NCI-H2171 (cell line): Measurements from ENCODE around the gene LCE1A.

ENCODE experiments used
- DNase-seq: peaks from one replicate; lab custom pipeline; 2025; lab: John Stamatoyannopoulos, UW

Gene LCE1A, protein sequence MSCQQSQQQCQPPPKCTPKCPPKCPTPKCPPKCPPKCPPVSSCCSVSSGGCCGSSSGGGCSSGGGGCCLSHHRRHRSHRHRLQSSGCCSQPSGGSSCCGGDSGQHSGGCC

GRCh38 chr1:152827173-152827572, at the start of gene LCE1A:
Gene LCE1A (plus strand): TSS chr1:152827473. CDS start chr1:152827473, 0 bp downstream.
- no peak for DNase-seq

DNA sequence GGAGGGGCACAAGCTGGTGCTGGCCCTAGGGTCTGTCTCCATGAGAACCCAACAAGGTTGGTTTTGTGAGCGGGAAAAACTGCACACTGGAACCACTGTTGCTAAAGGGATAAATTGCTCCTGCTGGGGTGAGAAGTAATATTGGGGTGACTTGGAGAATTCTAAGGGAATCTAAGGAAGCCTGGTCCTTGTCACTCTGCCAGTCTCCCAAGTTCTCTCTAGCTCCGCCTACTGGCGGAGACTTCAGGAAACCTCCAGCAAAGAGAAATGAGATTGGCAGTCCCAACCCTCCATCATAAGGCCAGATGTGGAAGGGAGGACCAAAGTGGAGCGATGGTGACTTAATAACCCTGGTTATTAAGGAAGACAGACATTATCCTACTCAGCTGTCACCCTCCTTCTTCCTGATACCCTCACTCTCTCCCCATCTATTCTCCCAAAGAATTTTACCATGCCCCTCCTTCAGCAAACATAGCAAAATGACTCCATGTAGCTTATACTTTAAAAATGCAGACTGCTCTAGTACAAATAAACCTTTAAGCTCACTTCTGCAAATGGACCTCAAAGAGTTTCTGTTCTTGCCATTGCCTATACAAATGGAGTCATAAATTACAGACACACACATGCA, 49.6 kb upstream of the LCE1A start:
- DNase-seq, result peak; percentile 13

DNA sequence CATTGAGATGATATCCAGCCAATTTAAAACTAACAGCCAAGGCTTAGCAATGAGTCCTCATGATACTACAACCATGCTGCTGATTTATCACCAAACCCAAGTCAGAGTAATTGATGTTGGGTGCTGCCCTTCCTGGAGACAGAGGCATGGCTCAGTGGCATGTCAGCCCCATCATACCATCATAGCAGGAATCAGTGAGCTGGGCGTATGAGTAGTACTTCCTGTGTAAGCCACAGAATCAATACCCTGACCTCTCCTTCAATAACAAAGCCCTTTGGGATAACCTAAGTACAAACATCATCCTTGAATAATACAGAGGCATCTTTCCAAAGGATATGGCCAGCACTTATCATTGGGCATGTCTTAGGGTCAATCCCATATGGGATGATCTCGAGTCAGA, 44.2 kb upstream of the LCE1A start:
- no peak for DNase-seq

- no peak for DNase-seq
Observed at GRCh38 chr1:152786077-152786476, 41.2 kb upstream of the LCE1A start, which contains the start of gene LCE1E. Gene LCE1E (plus strand): TSS chr1:152786257. CDS start chr1:152787300, 1,043 bp downstream.

DNA sequence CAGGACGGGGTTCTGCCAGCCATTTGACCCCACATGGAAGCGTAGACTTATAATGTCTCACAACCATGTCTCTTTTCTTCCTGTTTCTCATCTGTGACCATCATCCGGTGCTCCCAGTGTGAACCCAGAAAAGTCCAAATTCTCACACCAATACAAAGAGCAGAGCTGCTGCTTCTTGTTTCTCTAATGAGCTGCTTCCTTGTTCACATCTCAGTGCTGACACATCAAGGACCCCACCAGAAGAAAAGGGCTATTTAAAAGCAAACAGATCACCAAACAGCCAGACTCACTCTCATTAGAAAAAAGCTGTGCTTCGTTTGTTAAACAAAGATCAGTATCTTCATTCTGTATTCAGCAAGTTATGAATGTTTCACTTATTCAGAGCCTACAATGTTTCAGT, 31.6 kb upstream of the LCE1A start:
- no peak for DNase-seq

- no peak for DNase-seq
Observed at GRCh38 chr1:152796421-152796820, 30.9 kb upstream of the LCE1A start, which contains the start of gene LCE1D. Gene LCE1D (plus strand): TSS chr1:152796721. CDS start chr1:152797795, 1,074 bp downstream.

GRCh38 chr1:152801333-152801732, 25.9 kb upstream of the LCE1A start:
- DNase-seq, result no peak

DNA sequence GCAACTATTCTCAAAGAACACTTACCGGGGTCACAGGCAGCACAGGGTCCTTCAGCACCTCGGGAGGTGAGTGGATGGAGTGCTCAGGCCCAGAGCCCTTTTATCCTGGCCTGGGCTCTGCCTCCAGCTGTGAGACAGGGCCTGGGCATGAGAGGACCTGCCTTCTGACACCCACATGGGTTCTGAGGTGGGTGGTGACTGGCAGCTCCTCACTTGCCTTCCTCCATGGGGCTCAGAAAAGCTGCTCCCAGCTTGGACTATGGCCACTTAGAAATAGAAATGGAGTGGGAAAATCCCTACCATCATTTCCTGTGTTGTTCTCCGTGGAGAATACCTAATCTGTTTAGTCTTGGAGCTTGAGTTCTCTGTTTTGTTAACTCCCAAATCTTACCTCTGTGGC, 20.7 kb upstream of the LCE1A start, which contains the start of gene LCE1C:
Gene LCE1C (minus strand): TSS at position 76 of the 400 bp plus-strand sequence. CDS start 1,173 bp downstream, outside the sequence.
- no peak for DNase-seq

GRCh38 chr1:152811050-152811449, 16.2 kb upstream of the LCE1A start:
- DNase-seq, result no peak

GRCh38 chr1:152811671-152812070, 15.6 kb upstream of the LCE1A start, which contains the start of gene LCE1B:
Gene LCE1B (plus strand): TSS chr1:152811971. CDS start chr1:152812447, 476 bp downstream.
- no peak for DNase-seq

GRCh38 chr1:152817309-152817708, 10.0 kb upstream of the LCE1A start:
- no peak for DNase-seq

- no peak for DNase-seq
Observed at GRCh38 chr1:152823294-152823693, 4.0 kb upstream of the LCE1A start.

DNA sequence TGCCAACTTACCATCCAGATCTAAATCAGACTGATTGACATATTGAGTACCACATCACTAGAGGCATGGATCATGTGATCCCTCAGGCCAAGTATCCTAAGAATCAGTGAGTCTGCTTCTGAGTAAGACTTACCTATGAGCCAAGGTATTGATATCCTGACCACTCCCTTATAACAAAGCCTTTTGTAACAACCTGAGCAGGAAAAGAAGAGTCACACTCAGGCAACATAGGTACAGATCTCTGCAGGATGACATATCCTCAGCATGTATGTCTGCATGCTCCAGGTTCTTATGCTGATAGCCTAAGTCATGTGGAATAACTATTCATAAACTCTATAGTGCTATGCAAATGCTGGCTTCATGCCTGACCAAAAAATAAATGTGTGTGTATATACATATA, 2.3 kb upstream of the LCE1A start:
- no peak for DNase-seq

- DNase-seq, result no peak
Observed at GRCh38 chr1:152836870-152837269, 9.6 kb downstream of the LCE1A start.

GRCh38 chr1:152842556-152842955, 15.3 kb downstream of the LCE1A start, which contains the start of gene LCE6A:
Gene LCE6A (plus strand): TSS chr1:152842856. CDS start chr1:152843521, 665 bp downstream.
- DNase-seq, result no peak

GRCh38 chr1:152855661-152856060, 28.4 kb downstream of the LCE1A start:
- DNase-seq, result no peak

GRCh38 chr1:152858062-152858461, 30.8 kb downstream of the LCE1A start:
- DNase-seq, result no peak

GRCh38 chr1:152859696-152860095, 32.4 kb downstream of the LCE1A start, which contains the start of gene LCE7A:
Gene LCE7A (plus strand): TSS chr1:152859996. CDS start chr1:152860698, 702 bp downstream.
- DNase-seq, result no peak

- no peak for DNase-seq
Observed at GRCh38 chr1:152860129-152860528, 32.9 kb downstream of the LCE1A start.

DNA sequence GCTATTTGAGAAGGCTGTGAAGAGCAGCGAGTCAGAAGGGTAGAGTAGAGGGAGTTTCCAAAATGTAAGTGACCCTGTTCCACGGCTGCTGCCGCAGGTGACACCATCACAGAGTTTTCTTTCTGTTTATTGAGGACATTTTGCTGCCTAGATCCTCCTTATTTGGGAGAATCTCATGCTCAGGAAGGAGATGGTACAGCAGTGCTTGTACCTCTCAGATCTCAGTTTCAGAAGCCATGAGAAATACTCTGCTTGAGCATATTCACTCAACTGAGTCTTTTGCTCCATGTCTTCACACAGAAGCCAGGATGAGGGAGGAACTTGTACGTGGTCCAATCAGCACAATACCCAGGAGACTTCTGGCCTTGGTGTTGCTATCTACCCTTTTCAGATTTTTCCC, 34.1 kb downstream of the LCE1A start:
- no peak for DNase-seq

GRCh38 chr1:152864443-152864842, 37.2 kb downstream of the LCE1A start:
- DNase-seq, result no peak

GRCh38 chr1:152866321-152866720, 39.0 kb downstream of the LCE1A start:
- DNase-seq, result no peak

DNA sequence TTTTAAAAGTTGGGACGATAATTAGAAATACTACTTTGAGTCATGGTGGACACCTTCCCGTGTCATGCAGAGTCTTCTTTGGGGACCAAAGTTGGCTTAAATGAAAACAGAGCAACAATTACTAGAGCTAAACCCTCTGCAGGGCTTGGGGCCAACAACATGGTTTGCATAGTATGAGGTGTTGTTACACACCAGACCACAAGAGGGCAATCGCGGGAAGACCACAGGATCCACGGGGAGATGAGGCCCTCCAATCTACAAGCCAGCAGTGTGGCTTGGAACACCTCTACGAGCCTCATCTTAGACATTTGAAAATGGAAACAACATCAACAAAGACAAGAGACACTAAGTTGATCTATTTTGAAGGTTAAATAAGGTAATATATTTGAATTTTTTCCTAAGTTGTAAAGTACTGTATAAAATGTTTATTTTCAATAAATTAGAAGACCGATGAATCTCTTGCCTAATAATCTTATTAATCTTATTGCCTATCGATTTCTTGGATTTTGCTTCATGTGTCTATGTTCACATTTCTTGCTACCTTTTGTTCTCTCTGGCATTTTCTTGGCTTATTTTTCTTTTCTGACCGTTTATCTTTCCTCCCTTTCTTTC, 42.6 kb downstream of the LCE1A start:
- peak; percentile 52 for DNase-seq
